Transverse colon (tissue), 4 donors: ENCODE measurements around the gene COL6A1.

Experiments used
- EP300 ChIP-seq: sonication (generic); formaldehyde crosslinking; IDR thresholded peaks from one replicate; pipeline ENCODE4 v1.6.1; 2017; ENCODE audit warnings: antibody characterized with exemption, low read depth
- POLR2AphosphoS5 ChIP-seq, 3 donors: sonication (generic); formaldehyde crosslinking; IDR thresholded peaks; one replicate each; pipeline ENCODE4 v1.6.1; 2016; ENCODE audit warnings: antibody characterized with exemption in 3 of 3
- TF ChIP-seq, protein P1 (sequence below), 5 experiments: fragments of 200-600 bp in 3 of 5; fragments of 450-650 bp in 2 of 5; sonication (generic) in 3 of 5; IDR thresholded peaks; 1 replicate in 2 of 5; 2 replicates in 3 of 5; pipeline ENCODE4 v1.5.1; 2016 to 2017; ENCODE audit warnings: antibody characterized with exemption in 5 of 5, inconsistent platforms in 3 of 5, mild to moderate bottlenecking in 2 of 5, moderate library complexity in 1 of 5

DNA sequence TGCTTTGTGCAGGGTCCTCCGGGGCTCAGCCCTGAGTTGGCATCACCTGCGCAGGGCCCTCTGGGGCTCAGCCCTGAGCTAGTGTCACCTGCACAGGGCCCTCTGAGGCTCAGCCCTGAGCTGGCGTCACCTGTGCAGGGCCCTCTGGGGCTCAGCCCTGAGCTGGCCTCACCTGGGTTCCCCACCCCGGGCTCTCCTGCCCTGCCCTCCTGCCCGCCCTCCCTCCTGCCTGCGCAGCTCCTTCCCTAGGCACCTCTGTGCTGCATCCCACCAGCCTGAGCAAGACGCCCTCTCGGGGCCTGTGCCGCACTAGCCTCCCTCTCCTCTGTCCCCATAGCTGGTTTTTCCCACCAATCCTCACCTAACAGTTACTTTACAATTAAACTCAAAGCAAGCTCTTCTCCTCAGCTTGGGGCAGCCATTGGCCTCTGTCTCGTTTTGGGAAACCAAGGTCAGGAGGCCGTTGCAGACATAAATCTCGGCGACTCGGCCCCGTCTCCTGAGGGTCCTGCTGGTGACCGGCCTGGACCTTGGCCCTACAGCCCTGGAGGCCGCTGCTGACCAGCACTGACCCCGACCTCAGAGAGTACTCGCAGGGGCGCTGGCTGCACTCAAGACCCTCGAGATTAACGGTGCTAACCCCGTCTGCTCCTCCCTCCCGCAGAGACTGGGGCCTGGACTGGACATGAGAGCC is 22.7 kb downstream of the COL6A1 start:
- TF ChIP-seq, protein P1, sequence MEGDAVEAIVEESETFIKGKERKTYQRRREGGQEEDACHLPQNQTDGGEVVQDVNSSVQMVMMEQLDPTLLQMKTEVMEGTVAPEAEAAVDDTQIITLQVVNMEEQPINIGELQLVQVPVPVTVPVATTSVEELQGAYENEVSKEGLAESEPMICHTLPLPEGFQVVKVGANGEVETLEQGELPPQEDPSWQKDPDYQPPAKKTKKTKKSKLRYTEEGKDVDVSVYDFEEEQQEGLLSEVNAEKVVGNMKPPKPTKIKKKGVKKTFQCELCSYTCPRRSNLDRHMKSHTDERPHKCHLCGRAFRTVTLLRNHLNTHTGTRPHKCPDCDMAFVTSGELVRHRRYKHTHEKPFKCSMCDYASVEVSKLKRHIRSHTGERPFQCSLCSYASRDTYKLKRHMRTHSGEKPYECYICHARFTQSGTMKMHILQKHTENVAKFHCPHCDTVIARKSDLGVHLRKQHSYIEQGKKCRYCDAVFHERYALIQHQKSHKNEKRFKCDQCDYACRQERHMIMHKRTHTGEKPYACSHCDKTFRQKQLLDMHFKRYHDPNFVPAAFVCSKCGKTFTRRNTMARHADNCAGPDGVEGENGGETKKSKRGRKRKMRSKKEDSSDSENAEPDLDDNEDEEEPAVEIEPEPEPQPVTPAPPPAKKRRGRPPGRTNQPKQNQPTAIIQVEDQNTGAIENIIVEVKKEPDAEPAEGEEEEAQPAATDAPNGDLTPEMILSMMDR (IDR thresholded peaks at IDR 0.05): no peak
- TF ChIP-seq POLR2AphosphoS5 (IDR thresholded peaks at IDR 0.05) (no peak), EP300 (no peak)
